WERI-Rb-1 (cell line): Measurements from ENCODE around the gene HUS1.

ENCODE experiments used
- DNase-seq: peaks from one replicate; pipeline ENCODE4 v3.0.0-alpha.2; 2020
- H3K27ac ChIP-seq: fragments of 250-450 bp; sonication (Bioruptor Pico); 2 replicates; pipeline ENCODE4 v1.5.1; 2020; ENCODE audit warnings: mild to moderate bottlenecking, moderate library complexity
- H3K27me3 ChIP-seq: fragments of 250-450 bp; sonication (Bioruptor Pico); 2 replicates; pipeline ENCODE4 v1.5.1; 2021; ENCODE audit warnings: mild to moderate bottlenecking, low read depth, moderate library complexity; ENCODE audit not compliant: insufficient read depth, severe bottlenecking
- H3K36me3 ChIP-seq: fragments of 250-450 bp; sonication (Bioruptor Pico); 2 replicates; pipeline ENCODE4 v1.5.1; 2020; ENCODE audit warnings: mild to moderate bottlenecking, moderate library complexity
- H3K4me3 ChIP-seq: 2 replicates; pipeline ENCODE4 v1.5.1; 2011; ENCODE audit warnings: low read depth, mild to moderate bottlenecking, control low read depth, low read length
- H3K9me3 ChIP-seq: fragments of 250-450 bp; sonication (Bioruptor Pico); 2 replicates; pipeline ENCODE4 v1.5.1; 2021; ENCODE audit warnings: mild to moderate bottlenecking, moderate library complexity; ENCODE audit not compliant: severe bottlenecking
- TF ChIP-seq, protein P1 (sequence below): IDR thresholded peaks from 2 replicates; pipeline ENCODE4 v1.5.1; 2011; ENCODE audit warnings: low read depth, mild to moderate bottlenecking, control low read depth, inconsistent platforms, low read length

The HUS1 gene

DNA sequence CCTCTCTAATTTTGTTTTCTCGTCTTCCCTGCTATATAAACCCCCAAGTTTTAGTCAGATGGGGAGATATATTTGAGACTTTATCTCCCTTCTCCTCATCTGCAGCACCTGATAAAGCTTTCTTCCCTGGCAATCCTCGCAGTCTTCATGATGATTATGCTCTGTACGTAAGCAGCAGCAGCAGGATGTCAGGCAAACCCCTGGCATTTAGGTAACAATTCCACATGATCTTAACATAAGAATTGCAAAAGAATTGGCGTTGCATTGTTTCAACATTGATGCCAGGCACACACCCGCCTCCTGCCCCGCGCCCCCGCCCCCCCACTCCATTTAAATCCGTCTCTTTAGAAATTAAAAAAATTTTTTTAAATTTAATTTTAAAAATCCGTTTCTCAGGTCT, 37.3 kb downstream of the HUS1 start:
- H3K9me3 ChIP-seq, result no peaks in the 10 kb centered on the region
- TF ChIP-seq, protein P1, sequence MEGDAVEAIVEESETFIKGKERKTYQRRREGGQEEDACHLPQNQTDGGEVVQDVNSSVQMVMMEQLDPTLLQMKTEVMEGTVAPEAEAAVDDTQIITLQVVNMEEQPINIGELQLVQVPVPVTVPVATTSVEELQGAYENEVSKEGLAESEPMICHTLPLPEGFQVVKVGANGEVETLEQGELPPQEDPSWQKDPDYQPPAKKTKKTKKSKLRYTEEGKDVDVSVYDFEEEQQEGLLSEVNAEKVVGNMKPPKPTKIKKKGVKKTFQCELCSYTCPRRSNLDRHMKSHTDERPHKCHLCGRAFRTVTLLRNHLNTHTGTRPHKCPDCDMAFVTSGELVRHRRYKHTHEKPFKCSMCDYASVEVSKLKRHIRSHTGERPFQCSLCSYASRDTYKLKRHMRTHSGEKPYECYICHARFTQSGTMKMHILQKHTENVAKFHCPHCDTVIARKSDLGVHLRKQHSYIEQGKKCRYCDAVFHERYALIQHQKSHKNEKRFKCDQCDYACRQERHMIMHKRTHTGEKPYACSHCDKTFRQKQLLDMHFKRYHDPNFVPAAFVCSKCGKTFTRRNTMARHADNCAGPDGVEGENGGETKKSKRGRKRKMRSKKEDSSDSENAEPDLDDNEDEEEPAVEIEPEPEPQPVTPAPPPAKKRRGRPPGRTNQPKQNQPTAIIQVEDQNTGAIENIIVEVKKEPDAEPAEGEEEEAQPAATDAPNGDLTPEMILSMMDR, result no peak
- DNase-seq, result no peak
- no peaks in the 10 kb centered on the region for H3K27me3 ChIP-seq
- H3K4me3 ChIP-seq, result no peak overlapping the region
- H3K36me3 ChIP-seq, result no peaks in the 10 kb centered on the region
- H3K27ac ChIP-seq, result no peak overlapping the region

DNA sequence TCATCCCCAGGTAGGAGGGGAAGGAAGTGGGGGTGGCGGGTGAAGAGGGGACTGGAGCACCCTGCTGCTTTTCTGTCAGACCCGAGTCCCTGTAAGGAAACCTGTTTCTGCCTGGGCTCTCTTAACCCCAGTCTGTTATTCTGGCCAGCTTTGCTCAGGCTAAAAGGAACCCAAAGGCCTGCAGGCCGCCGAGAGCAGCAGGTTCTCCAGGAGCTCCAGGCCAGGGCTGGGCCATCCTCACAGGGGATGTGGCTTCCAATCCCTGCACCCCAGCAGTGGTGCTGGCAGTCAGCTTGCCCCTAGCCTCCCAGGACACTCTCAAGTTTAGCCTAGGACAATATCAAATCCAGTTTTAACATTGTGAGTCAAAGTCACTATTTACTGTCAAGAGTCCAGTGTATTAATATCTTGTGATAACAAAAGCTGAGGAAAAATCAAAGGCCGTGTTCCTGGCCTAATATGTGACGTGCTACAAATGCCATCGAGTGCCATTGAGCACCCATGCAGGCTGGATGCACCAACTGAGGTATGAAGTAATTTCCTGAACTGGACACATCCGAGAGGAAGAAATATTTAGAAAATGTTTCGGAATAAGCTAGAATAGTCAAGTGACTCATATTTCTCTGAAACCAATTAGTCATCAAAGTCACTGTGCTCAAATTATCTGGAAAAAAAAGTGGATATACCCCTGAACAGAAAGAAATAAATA, 38.1 kb downstream of the HUS1 start:
- Histone ChIP-seq H3K27ac (no peak overlapping the region), H3K9me3 (no peaks in the 10 kb centered on the region), H3K27me3 (no peaks in the 10 kb centered on the region), H3K36me3 (no peaks in the 10 kb centered on the region), H3K4me3 (no peak overlapping the region)
- TF ChIP-seq, protein P1, result no peak
- no peak for DNase-seq

DNA sequence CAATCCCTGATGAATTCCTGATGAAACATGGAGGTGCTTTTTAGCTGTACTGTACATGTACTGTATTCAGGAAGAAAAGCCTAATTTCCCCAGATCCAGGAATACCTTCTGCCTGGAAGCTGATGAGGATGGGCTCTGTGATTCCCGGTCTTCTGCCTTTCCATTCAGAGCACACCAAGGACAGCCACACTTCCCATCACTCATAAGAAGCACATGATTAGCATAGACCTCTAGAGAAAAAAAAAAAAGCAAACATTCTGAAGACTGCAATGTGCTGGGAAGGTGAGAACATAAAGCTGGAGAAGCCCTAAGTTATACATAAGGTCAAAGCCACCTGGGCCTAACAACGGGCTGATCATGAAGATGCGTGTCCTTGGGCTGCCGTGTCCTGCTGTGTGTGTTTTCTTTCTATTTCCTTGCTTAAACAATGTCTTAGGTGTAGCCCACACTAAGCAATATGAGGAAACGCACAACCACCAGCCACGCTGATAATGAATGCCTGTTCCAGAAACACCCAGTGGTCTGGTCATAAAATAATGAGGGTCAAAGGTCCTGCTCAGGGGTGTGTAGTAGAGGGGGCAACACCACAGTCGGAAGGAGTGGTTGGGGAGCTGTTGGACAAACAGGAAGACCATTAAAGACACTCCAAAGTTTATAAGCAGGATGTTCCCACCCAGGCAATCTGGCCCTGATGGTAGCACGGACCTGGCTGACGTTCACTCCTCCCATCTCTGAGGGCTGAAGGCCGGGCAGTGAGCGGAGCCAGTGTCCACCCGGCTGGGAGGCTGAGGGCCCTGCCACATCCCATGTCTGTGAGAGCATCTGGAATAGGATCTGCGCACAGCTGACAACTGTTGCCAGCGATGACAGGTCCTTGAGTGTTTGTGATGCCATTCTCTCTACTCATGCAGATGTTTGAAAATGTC, 39.1 kb downstream of the HUS1 start:
- TF ChIP-seq, protein P1, result no peak
- DNase-seq, result no peak
- H3K27ac ChIP-seq, result no peak overlapping the region
- no peaks in the 10 kb centered on the region for H3K36me3 ChIP-seq
- H3K9me3 ChIP-seq, result no peaks in the 10 kb centered on the region
- H3K27me3 ChIP-seq, result no peaks in the 10 kb centered on the region
- no peak overlapping the region for H3K4me3 ChIP-seq

DNA sequence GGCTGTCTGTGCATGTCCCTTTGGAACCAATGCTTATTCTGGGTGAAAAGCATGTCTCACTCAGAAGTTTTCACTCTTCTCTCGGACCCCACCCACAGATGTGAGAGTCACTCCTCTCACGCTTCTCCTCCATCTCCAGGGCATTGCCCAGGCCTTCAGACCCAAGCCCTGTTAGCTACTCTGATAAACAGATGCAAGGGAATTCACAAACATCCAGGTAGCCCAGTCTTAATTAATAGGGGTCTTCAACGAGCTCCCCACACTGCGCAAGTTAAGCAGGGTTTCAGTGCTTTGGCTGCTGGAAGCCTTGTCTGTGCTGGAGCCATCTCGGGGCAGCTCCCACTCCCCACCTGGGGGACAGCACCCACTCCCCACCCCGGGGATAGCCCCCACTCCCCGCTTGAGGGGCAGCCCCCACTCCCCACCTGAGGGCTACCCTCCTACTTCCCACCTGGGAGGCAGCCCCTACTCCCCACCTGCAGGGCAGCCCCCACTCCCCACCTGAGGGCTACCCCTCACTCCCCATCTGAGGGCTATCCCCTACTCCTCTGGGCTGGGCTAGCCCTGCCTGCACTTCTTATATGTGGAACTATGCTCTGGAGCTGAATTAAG, 39.9 kb downstream of the HUS1 start:
- no peaks in the 10 kb centered on the region for H3K27me3 ChIP-seq
- no peaks in the 10 kb centered on the region for H3K9me3 ChIP-seq
- no peak overlapping the region for H3K4me3 ChIP-seq
- no peak for DNase-seq
- TF ChIP-seq, protein P1, result no peak
- H3K36me3 ChIP-seq, result no peaks in the 10 kb centered on the region
- H3K27ac ChIP-seq, result no peak overlapping the region

DNA sequence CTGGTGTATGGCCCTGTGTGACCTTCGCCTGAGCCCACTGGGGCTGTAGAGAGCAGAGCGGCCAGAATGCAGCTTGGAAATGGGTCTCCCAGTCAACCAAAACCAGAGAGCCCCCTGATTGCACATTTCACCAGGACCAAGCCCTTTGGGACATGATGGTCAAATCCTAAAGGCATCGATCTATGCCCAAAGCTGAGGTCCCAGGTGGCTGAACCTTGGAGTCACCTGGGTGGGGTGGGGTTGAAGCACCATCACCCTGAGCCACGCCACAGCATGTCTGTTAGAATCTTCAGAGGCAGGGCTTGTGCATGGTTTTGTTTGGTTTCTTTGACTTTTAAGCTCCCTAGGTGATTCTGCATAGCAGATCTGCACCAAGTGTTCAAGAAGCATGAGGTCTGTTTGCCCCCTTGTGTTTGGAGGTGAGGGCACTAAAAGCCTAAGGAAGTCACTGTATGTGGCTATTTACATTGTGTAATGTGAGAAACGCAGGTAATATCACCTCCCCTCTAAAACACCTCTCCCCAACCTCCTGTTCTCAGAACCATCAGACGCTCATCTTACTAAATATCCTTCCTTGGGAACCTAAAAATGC, 40.7 kb downstream of the HUS1 start:
- no peaks in the 10 kb centered on the region for H3K27me3 ChIP-seq
- no peaks in the 10 kb centered on the region for H3K9me3 ChIP-seq
- DNase-seq, result no peak
- no peaks in the 10 kb centered on the region for H3K36me3 ChIP-seq
- TF ChIP-seq, protein P1, result no peak
- H3K27ac ChIP-seq, result no peak overlapping the region
- H3K4me3 ChIP-seq, result no peak overlapping the region
